Left lung (tissue), 10 donors: ENCODE results near the gene C2orf49. TPM values are rescaled to one million over a fixed set of nuclear protein-coding genes. Genes with fewer than 3 reads are reported as not detected.
A peak's percentile ranks its signal among the peaks of the same experiment; 100 is the strongest.

Source experiments
- ATAC-seq: fragments of 200-7000 bp; cut with Tn5 transposase; one replicate; pipeline ENCODE4 v1.9.1; 2020; ENCODE audit warnings: moderate library complexity
- DNase-seq, 4 donors: peaks; one replicate each; pipeline ENCODE4 v3.0.0-alpha.2; 2013 to 2020
- H3K27ac ChIP-seq, 2 donors: fragments of 200-600 bp; sonication (generic) in 1 of 2; one replicate each; pipeline versions ENCODE4 v1.5.0 to v1.8.0; 2020 to 2021
- H3K27me3 ChIP-seq, 2 donors: fragments of 200-600 bp; sonication (generic) in 1 of 2; one replicate each; pipeline versions ENCODE4 v1.5.0 to v1.8.0; 2020 to 2021
- H3K36me3 ChIP-seq, 2 donors: fragments of 200-600 bp; sonication (generic) in 1 of 2; one replicate each; pipeline versions ENCODE4 v1.5.0 to v1.8.0; 2020 to 2021
- H3K4me1 ChIP-seq, 2 donors: fragments of 200-600 bp; one replicate each; pipeline ENCODE4 v1.8.0; 2021
- H3K4me3 ChIP-seq, 2 donors: fragments of 200-600 bp; sonication (generic) in 1 of 2; one replicate each; pipeline versions ENCODE4 v1.5.0 to v1.8.0; 2020 to 2021; ENCODE audit warnings: mild to moderate bottlenecking in 1 of 2
- H3K9me3 ChIP-seq, 2 donors: fragments of 200-600 bp; sonication (generic) in 1 of 2; one replicate each; pipeline versions ENCODE4 v1.5.0 to v1.8.0; 2020 to 2021
- intact Hi-C, 2 donors: fragments of 100-400 bp; cut with DNase I; formaldehyde crosslinking; loops; one replicate each; pipeline versions ENCODE4 v1.11.2 to v1.14.2; 2022
- polyA plus RNA-seq, 6 donors: library from polyadenylated mRNA; unstranded; fragments of 120-200 nt; gene quantifications; one replicate each; pipeline ENCODE4 v1.2.1, GENCODE V29; 2013; ENCODE audit not compliant: insufficient read length in 6 of 6
- total RNA-seq, 2 donors: library from RNA; stranded (reverse); fragmentation: NEBNext Ultra II Directional; extraction: Animal tissue kit (Norgen Biotek cat#: 25700); gene quantifications; one replicate each; pipeline ENCODE4 v1.2.1, GENCODE V29; 2021
- TF ChIP-seq, protein P1 (sequence below), 2 donors: fragments of 200-600 bp; sonication (generic) in 1 of 2; IDR thresholded peaks; one replicate each; pipeline versions ENCODE4 v1.5.0 to v1.8.0; 2021; ENCODE audit warnings: antibody characterized with exemption in 2 of 2
- donor health status: DM: no; HTN: yes; CAD: no.
- donor health status: DM: no; HTN: no; CAD: no.

Gene C2orf49
- total and polyA plus RNA-seq, 8 donors, result 15.7 to 29.8 (median 25.3) TPM

DNA sequence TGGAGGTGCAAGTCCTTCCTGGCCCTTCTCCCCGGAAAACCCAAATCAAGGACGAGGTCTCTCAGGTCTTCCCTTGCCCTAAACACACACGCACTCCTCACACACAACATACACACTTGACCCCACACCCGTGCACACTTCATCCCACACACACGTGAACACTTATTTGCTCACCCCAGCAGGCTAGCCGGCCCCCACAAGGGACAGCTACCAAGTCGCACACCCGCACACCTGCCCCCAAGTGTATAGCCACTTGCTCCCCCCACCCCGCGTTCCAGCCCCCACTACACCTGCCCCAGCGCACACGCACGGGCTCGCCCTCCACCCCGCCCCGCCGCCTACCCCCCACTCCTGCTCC lies 8.2 kb upstream of the C2orf49 start:
- no peak for DNase-seq
- intact Hi-C loops, result no loop called here
- Histone ChIP-seq H3K4me1 (peaks cover 9 to 49% of the 10 kb centered on the region in 2 donors), H3K9me3 (no peaks in the 10 kb centered on the region), H3K27me3 (no peaks in the 10 kb centered on the region), H3K36me3 (no peaks in the 10 kb centered on the region), H3K27ac (peak overlapping the region; percentile 22 to 76), H3K4me3 (peak overlapping the region; percentile 45 to 61)
- peak; percentile 24 for ATAC-seq
- TF ChIP-seq, protein P1, sequence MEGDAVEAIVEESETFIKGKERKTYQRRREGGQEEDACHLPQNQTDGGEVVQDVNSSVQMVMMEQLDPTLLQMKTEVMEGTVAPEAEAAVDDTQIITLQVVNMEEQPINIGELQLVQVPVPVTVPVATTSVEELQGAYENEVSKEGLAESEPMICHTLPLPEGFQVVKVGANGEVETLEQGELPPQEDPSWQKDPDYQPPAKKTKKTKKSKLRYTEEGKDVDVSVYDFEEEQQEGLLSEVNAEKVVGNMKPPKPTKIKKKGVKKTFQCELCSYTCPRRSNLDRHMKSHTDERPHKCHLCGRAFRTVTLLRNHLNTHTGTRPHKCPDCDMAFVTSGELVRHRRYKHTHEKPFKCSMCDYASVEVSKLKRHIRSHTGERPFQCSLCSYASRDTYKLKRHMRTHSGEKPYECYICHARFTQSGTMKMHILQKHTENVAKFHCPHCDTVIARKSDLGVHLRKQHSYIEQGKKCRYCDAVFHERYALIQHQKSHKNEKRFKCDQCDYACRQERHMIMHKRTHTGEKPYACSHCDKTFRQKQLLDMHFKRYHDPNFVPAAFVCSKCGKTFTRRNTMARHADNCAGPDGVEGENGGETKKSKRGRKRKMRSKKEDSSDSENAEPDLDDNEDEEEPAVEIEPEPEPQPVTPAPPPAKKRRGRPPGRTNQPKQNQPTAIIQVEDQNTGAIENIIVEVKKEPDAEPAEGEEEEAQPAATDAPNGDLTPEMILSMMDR (IDR thresholded peaks at IDR 0.05), result no peak

DNA sequence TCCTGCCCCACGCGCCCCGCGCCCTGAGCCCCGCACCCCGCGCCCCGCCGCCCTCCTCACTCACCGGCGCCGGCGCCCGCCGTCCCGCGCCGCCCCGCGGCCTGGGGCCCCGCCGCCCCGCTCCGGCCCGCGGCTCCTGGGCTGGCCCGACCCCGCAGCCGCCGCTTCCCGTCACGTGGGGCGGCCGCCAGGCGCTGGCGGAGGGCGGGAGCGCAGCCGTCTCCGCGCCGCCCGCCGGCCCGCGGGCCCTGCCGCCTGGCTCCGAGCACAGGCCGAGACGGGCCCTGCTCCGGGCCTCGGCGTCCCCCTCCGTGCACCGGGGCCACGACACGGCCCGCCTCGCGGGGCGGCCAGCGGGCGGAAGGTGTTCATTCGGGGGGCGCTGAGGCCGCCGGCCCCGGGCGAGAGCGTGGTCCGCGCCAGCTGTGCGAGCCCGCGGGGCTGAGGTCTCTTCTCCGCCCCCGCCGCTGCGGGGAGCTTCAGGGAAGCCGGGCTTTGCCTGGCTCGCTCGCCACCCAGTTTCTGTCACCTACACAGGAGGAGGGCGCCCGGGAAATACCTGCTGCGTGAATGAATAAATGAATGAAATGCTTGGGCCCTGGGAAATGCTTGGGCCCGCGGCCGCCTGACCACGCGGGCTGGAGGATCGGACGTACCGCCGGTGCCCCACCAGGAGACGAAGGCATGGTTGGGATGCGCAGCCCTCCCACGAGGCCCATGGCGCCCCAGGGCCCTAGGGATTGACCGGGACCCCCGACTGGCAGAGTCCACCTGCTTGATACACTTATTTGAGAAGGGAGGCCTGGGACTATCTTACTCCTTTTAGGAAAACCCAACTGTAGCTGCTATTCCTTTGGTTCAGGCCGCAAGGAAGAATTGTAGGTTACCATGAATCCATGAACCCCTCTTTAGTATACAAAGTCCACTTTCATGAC lies 7.5 kb upstream of the C2orf49 start, which contains the start of gene TGFBRAP1:
TGFBRAP1 (minus strand) TSS at position 175 of the 935 bp plus-strand sequence. CDS start 21,434 bp downstream, outside the sequence.
- peaks cover 9 to 42% of the 10 kb centered on the region in 2 donors for H3K4me1 ChIP-seq
- no peaks in the 10 kb centered on the region for H3K36me3 ChIP-seq
- H3K4me3 ChIP-seq, result peak within 1 kb of the TSS; percentile 61 to 62
- TF ChIP-seq, protein P1 (IDR thresholded peaks at IDR 0.05), result no peak
- no peaks in the 10 kb centered on the region for H3K27me3 ChIP-seq
- DNase-seq (peak in 3 of 4 donors; percentile 42 to 93 (median 63)), ATAC-seq (peak; percentile 87)
- no peaks in the 10 kb centered on the region for H3K9me3 ChIP-seq
- peak within 1 kb of the TSS; percentile 79 to 90 for H3K27ac ChIP-seq
- intact Hi-C loops, result no loop called here

DNA sequence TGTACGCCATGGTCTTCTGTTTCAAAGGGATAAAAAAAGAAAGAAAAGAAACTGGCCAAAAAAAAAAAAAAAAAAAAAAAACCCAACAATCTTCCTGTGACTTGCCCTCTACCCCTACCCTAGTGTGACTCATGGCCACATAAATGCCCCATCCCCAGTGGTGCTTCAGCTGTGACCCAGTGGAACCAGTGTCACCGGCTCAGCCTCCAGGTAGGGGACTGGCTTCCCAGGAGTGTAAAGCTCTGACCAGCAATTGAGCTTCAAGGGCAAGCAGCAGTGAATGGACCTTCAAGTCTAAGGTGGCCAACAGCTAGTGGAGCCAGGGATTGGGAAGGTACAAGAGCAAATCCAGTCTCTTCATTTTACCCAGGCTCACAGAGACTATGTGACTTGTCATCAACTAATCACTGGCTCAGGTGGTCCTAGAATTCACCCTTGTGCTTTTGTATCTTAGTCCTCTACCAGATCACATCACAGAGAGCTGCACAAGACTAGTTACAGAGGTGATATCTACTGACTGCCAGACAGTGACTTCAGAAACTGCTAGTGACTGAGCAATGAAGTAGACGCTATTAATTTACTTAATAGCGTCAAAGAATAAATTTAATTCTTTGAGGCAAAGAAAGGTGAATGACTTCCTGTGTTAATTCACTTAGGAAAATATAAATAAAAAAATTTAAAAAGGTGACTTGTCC lies 6.5 kb upstream of the C2orf49 start:
- DNase-seq (no peak), ATAC-seq (no peak)
- H3K36me3 ChIP-seq, result no peaks in the 10 kb centered on the region
- H3K27ac ChIP-seq, result no peak overlapping the region
- intact Hi-C loops, result no loop called here
- H3K27me3 ChIP-seq, result no peaks in the 10 kb centered on the region
- peak overlapping the region in 1 of 2 donors; percentile 59 for H3K4me3 ChIP-seq
- peaks cover 9 to 33% of the 10 kb centered on the region in 2 donors for H3K4me1 ChIP-seq
- TF ChIP-seq, protein P1 (IDR thresholded peaks at IDR 0.05), result no peak
- H3K9me3 ChIP-seq, result no peaks in the 10 kb centered on the region

DNA sequence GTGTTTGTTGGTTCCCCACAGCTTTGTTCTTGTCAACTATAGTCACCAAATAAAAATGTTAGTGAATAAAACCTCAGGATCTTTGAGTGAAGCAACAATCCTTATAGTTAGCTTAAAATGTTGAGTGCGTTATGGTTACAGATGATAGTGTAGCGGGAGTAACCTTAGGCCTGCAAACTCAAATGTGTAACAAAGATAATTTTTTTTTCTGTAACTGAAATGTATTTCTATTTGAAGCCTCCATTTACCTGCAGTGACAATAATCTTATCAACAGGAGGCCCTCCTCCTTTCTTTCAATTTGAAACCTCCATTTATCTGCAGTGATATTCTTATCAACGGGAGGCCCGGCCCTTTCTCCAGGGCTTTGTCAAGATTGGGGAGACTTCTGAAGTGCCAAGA lies 3.1 kb upstream of the C2orf49 start:
- H3K36me3 ChIP-seq, result no peaks in the 10 kb centered on the region
- no peaks in the 10 kb centered on the region for H3K27me3 ChIP-seq
- no peak overlapping the region for H3K27ac ChIP-seq
- H3K4me1 ChIP-seq, result peaks cover 15 to 35% of the 10 kb centered on the region in 2 donors
- TF ChIP-seq, protein P1 (IDR thresholded peaks at IDR 0.05), result no peak
- intact Hi-C loops, result no loop called here
- H3K9me3 ChIP-seq, result no peaks in the 10 kb centered on the region
- no peak for ATAC-seq
- no peak overlapping the region for H3K4me3 ChIP-seq
- no peak for DNase-seq

DNA sequence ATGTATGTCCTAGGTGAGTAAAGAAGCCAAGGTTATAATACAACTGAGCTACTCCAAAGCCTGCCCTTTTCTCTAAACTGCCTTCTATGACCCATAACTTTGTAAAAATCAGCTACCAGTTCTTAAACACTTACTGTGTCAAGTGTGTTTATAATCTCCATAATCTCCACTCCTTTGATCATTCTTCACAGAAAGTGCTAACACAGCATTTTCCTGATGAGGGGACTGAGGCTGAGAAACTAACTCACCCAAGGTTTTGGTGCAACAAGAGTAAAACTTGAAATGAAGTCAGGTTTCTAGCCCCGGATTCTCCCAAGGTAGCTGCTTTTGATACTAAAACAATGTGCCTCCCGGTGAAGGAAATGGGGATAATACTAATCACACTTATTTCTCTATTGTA lies 1.9 kb upstream of the C2orf49 start:
- Histone ChIP-seq H3K4me3 (no peak overlapping the region), H3K27ac (no peak overlapping the region), H3K9me3 (no peaks in the 10 kb centered on the region), H3K27me3 (no peaks in the 10 kb centered on the region), H3K4me1 (peaks cover 18 to 35% of the 10 kb centered on the region in 2 donors), H3K36me3 (peaks cover 0 to 4% of the 10 kb centered on the region in 2 donors)
- DNase-seq, result no peak
- ATAC-seq, result no peak
- TF ChIP-seq, protein P1 (IDR thresholded peaks at IDR 0.05), result no peak
- intact Hi-C loops, result no loop called here
